ENCODE data around the gene BCL2L1. TPM values are rescaled to one million over a fixed set of nuclear protein-coding genes. Genes with fewer than 3 reads are reported as not detected.

Gene BCL2L1
- total RNA-seq, 2 experiments from 2014 or later = 64.2 to 88.8 TPM

- no peak for DNase-seq (ENCODE audit: low spot score)
- Histone ChIP-seq H3K4me3 (ENCODE audit: low read depth, low read length, poor library complexity, severe bottlenecking) (peak overlapping the region; percentile 95), H2AFZ (ENCODE audit: low read length) (no peak overlapping the region), H3K4me1 (ENCODE audit: insufficient read depth, low read length, poor library complexity, severe bottlenecking) (peaks cover 53% of the 10 kb centered on the region), H3K9me2 (ENCODE audit: insufficient read depth, low read length) (no peaks in the 10 kb centered on the region), H3K27ac (ENCODE audit: low read depth, low read length, poor library complexity, severe bottlenecking) (peak overlapping the region; percentile 89), H4K20me1 (ENCODE audit: insufficient read depth, low read length) (peaks cover 25% of the 10 kb centered on the region; the same call in 1 of the 2 replicates), H3K79me2 (ENCODE audit: insufficient read depth, low read depth, low read length) (peaks cover 80% of the 10 kb centered on the region), H3K9me3 (ENCODE audit: low read length) (no peaks in the 10 kb centered on the region), H3K36me3 (ENCODE audit: insufficient read depth, low read length) (peaks cover 65% of the 10 kb centered on the region), H3K4me2 (ENCODE audit: low read length) (peak overlapping the region; percentile 94)
- ChIA-PET POLR2A (interaction anchor here (0.6 to 2.8 kb wide), 13 partner anchors 10 to 164 kb away, joined by 3 to 22 read pairs (median 4); no protein-coding TSS in a partner anchor), CTCF (ENCODE audit: unreplicated experiment) (interaction anchor here (0.5 to 2.4 kb wide), 4 partner anchors 21 to 58 kb away, joined by 3 to 11 read pairs (median 4); no protein-coding TSS in a partner anchor)
- intact Hi-C loops (cut with micrococcal nuclease; ENCODE audit: unreplicated experiment) = loop anchor here (5.0 kb wide), 1 partner anchor 153 kb away; no protein-coding TSS in a partner anchor
- TF ChIP-seq EZH2phosphoT487 (IDR thresholded peaks at IDR 0.05; ENCODE audit: borderline replicate concordance, low read depth, low read length) = no peak
- no peak for TF ChIP-seq CTCF (conservative IDR thresholded peaks at IDR 0.05; ENCODE audit: low read length)
- no TSS peak for BruUV-seq (replicated peaks)
Observed at GRCh38 chr20:31719644-31720485, 2.8 kb downstream of the BCL2L1 start.

- no peaks in the 10 kb centered on the region for H3K9me3 ChIP-seq (ENCODE audit: low read length)
- H3K4me1 ChIP-seq (ENCODE audit: insufficient read depth, low read length, poor library complexity, severe bottlenecking) = peaks cover 59% of the 10 kb centered on the region
- peaks cover 73% of the 10 kb centered on the region for H3K36me3 ChIP-seq (ENCODE audit: insufficient read depth, low read length)
- ChIA-PET POLR2A (interaction anchor here (0.6 to 2.8 kb wide), 8 partner anchors 9 to 62 kb away, joined by 3 to 22 read pairs (median 6); partner anchors contain the start of gene TPX2), CTCF (ENCODE audit: unreplicated experiment) (interaction anchor here (0.9 to 2.4 kb wide), 2 partner anchors 34 to 58 kb away, joined by 4 to 11 read pairs; no protein-coding TSS in a partner anchor)
- no TSS peak for BruUV-seq (replicated peaks)
- H3K9me2 ChIP-seq (ENCODE audit: insufficient read depth, low read length) = no peaks in the 10 kb centered on the region
- H2AFZ ChIP-seq (ENCODE audit: low read length) = no peak overlapping the region
- H3K27ac ChIP-seq (ENCODE audit: low read depth, low read length, poor library complexity, severe bottlenecking) = peak overlapping the region; percentile 89
- H4K20me1 ChIP-seq (ENCODE audit: insufficient read depth, low read length) = peaks cover 25% of the 10 kb centered on the region; the same call in 1 of the 2 replicates
- H3K79me2 ChIP-seq (ENCODE audit: insufficient read depth, low read depth, low read length) = peaks cover 87% of the 10 kb centered on the region
- intact Hi-C loops (cut with micrococcal nuclease; ENCODE audit: unreplicated experiment) = no loop called here
- no peak for DNase-seq (ENCODE audit: low spot score)
- peak overlapping the region; percentile 95 for H3K4me3 ChIP-seq (ENCODE audit: low read depth, low read length, poor library complexity, severe bottlenecking)
- H3K4me2 ChIP-seq (ENCODE audit: low read length) = peak overlapping the region; percentile 94
- no peak for TF ChIP-seq CTCF (conservative IDR thresholded peaks at IDR 0.05; ENCODE audit: low read length)
- TF ChIP-seq EZH2phosphoT487 (IDR thresholded peaks at IDR 0.05; ENCODE audit: borderline replicate concordance, low read depth, low read length) = no peak
Observed at GRCh38 chr20:31718952-31719643, 3.6 kb downstream of the BCL2L1 start.

Data from OCI-LY7 (cell line).